Natural killer cell (primary cell): ENCODE results near the gene RBM43. TPM values are rescaled to one million over a fixed set of nuclear protein-coding genes. Genes with fewer than 3 reads are reported as not detected.

ENCODE experiments used
- ATAC-seq, 3 donors: fragments of 150-1000 bp in 2 of 3; fragments of 200-7000 bp in 1 of 3; cut with Tn5 transposase; 1 replicate in 1 of 3; 2 replicates in 2 of 3; pipeline ENCODE4 v1.10.0; 2021; ENCODE audit warnings: mild to moderate bottlenecking in 2 of 3, moderate library complexity in 2 of 3
- DNase-seq, 2 donors: peaks; one replicate each; pipeline versions ENCODE4 v3.0.0 to v3.0.0-alpha.2; 2013 to 2021; ENCODE audit warnings: mixed read lengths in 1 of 2
- H3K27ac ChIP-seq: one replicate; pipeline ENCODE4 v1.5.1; 2013; ENCODE audit warnings: mild to moderate bottlenecking, low read length
- H3K27me3 ChIP-seq: one replicate; pipeline ENCODE4 v1.6.1; 2013; ENCODE audit warnings: low read length; ENCODE audit not compliant: control insufficient read depth, insufficient read depth
- H3K36me3 ChIP-seq: one replicate; pipeline ENCODE4 v1.6.1; 2013; ENCODE audit warnings: low read length; ENCODE audit not compliant: control insufficient read depth, insufficient read depth
- H3K4me1 ChIP-seq: one replicate; pipeline ENCODE4 v1.6.1; 2013; ENCODE audit warnings: low read length; ENCODE audit not compliant: control insufficient read depth, insufficient read depth
- H3K4me3 ChIP-seq: one replicate; pipeline ENCODE4 v1.5.1; 2013; ENCODE audit warnings: low read length
- H3K9me3 ChIP-seq: one replicate; pipeline ENCODE4 v1.6.1; 2013; ENCODE audit warnings: low read length; ENCODE audit not compliant: control insufficient read depth, insufficient read depth
- H3K27ac Mint-ChIP-seq, 2 donors: one replicate each; pipeline ENCODE4 v1.8.0; 2022; ENCODE audit warnings: mild to moderate bottlenecking in 2 of 2, mixed read lengths in 2 of 2, moderate library complexity in 1 of 2
- H3K27me3 Mint-ChIP-seq, 2 donors: one replicate each; pipeline ENCODE4 v1.8.0; 2022; ENCODE audit warnings: low read depth in 2 of 2, mixed read lengths in 2 of 2
- H3K36me3 Mint-ChIP-seq: one replicate; pipeline ENCODE4 v1.8.0; 2022; ENCODE audit warnings: mixed read lengths
- H3K4me1 Mint-ChIP-seq, 2 donors: one replicate each; pipeline ENCODE4 v1.8.0; 2022; ENCODE audit warnings: mixed read lengths in 2 of 2
- H3K4me3 Mint-ChIP-seq: one replicate; pipeline ENCODE4 v1.8.0; 2022; ENCODE audit warnings: mild to moderate bottlenecking, moderate library complexity, mixed read lengths
- H3K9me3 Mint-ChIP-seq, 2 donors: one replicate each; pipeline ENCODE4 v1.8.0; 2022; ENCODE audit warnings: mixed read lengths in 2 of 2
- WGBS: methylation state at CpG from one replicate; pipeline ENCODE4 v1.1.7; 2013; ENCODE audit warnings: missing lambda C conversion rate; ENCODE audit not compliant: insufficient coverage; 5-methylcytosine and 5-hydroxymethylcytosine counted together
- intact Hi-C: fragments of 100-400 bp; cut with micrococcal nuclease; formaldehyde crosslinking; loops from one replicate; pipeline ENCODE4 v1.14.2; 2022
- total RNA-seq, 4 donors: library from RNA; stranded (reverse); fragments of 120-200 nt in 1 of 4; gene quantifications; one replicate each; pipeline versions ENCODE4 v1.2.3 to v1.2.4, GENCODE V29; 2013 to 2022
- TF ChIP-seq, protein P1 (sequence below): fragments of 200-600 bp; IDR thresholded peaks from one replicate; pipeline ENCODE4 v1.8.0; 2022; ENCODE audit warnings: antibody characterized with exemption

RBM43 gene
- total RNA-seq, 3 donors from 2014 or later (not counting 1 experiment from before 2014, with no cell fraction given) = 5.6 to 12.4 (median 10.9) TPM

DNA sequence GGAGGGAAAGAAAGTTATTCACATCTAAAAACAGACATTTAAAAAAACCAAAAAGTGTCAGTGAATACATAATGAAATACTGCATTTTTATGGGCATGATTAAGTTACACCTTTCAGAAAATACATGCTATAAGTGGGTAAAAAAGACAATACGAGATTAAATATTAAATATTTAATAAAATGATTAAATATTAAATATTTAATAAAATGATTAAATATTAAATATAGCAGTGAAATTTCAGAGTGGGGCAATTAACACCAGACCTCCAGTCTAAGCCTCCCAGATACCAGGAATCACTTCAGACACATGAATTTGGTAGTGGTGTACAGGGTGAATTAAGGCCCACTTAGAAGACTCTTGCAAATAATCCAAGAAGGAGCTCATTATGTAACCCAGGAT is 15.5 kb downstream of the RBM43 start:
- Mint-ChIP-seq H3K27ac (no peak overlapping the region), H3K4me3 (no peak overlapping the region), H3K36me3 (peaks cover 26% of the 10 kb centered on the region), H3K9me3 (peaks cover 0 to 3% of the 10 kb centered on the region in 2 donors), H3K27me3 (no peaks in the 10 kb centered on the region), H3K4me1 (no peaks in the 10 kb centered on the region)
- peaks cover 12% of the 10 kb centered on the region for H3K9me3 ChIP-seq
- no peak overlapping the region for H3K27ac ChIP-seq
- H3K4me3 ChIP-seq = no peak overlapping the region
- no peak for DNase-seq
- no CpG with 5 or more reads among the region's 1 CpG for WGBS
- ATAC-seq = no peak
- peaks cover 14% of the 10 kb centered on the region for H3K36me3 ChIP-seq
- no peaks in the 10 kb centered on the region for H3K27me3 ChIP-seq
- TF ChIP-seq, protein P1, sequence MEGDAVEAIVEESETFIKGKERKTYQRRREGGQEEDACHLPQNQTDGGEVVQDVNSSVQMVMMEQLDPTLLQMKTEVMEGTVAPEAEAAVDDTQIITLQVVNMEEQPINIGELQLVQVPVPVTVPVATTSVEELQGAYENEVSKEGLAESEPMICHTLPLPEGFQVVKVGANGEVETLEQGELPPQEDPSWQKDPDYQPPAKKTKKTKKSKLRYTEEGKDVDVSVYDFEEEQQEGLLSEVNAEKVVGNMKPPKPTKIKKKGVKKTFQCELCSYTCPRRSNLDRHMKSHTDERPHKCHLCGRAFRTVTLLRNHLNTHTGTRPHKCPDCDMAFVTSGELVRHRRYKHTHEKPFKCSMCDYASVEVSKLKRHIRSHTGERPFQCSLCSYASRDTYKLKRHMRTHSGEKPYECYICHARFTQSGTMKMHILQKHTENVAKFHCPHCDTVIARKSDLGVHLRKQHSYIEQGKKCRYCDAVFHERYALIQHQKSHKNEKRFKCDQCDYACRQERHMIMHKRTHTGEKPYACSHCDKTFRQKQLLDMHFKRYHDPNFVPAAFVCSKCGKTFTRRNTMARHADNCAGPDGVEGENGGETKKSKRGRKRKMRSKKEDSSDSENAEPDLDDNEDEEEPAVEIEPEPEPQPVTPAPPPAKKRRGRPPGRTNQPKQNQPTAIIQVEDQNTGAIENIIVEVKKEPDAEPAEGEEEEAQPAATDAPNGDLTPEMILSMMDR = no peak
- H3K4me1 ChIP-seq = no peaks in the 10 kb centered on the region
- intact Hi-C loops = no loop called here

DNA sequence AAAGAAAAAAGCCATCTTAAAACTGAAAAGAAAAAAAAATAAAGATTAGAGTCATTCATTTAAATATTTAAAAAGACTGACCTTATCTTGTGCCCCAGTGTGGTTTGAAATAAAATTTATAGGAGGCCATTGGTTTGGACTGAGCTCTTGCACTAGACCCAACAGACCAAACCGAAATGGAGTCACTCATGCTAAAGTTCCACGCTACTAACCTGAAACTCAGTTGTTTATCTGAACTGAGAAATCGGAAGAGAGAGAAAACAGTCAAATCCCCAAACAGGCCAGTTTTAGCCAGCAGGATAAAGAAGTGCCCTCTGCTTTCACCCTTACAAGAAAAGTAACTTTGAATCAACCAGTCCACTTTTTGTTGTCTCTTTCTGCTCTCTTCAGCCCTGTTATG is 18.2 kb downstream of the RBM43 start:
- TF ChIP-seq, protein P1 = no peak

DNA sequence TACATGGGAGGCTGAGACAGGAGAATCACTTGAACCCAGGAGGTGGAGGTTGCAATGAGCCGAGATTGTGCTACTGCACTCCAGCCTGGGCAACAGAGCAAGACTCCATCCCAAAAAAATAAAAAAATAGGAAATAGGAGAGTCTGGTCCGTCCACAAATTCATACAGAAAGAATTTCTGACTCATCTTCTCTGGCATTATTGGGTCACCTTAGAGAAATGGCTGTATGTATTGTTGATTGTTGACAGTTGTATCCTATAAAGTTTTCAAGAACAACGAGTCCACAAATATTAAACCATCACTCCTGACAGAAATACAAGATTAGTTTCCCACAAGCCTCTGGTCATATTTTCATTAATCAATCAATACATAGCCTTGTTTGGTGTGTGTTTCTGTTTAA is 20.4 kb downstream of the RBM43 start:
- H3K27ac Mint-ChIP-seq = no peak overlapping the region
- Histone ChIP-seq H3K9me3 (no peaks in the 10 kb centered on the region), H3K36me3 (no peaks in the 10 kb centered on the region), H3K4me1 (no peaks in the 10 kb centered on the region), H3K27me3 (no peaks in the 10 kb centered on the region), H3K4me3 (no peak overlapping the region), H3K27ac (no peak overlapping the region)
- H3K27me3 Mint-ChIP-seq = no peaks in the 10 kb centered on the region
- H3K9me3 Mint-ChIP-seq = no peaks in the 10 kb centered on the region
- WGBS = 100% methylated on average over 1 of the region's 3 CpGs
- H3K4me3 Mint-ChIP-seq = no peak overlapping the region
- DNase-seq (no peak), ATAC-seq (no peak)
- intact Hi-C loops = no loop called here
- peaks cover 6% of the 10 kb centered on the region for H3K36me3 Mint-ChIP-seq
- H3K4me1 Mint-ChIP-seq = no peaks in the 10 kb centered on the region
- TF ChIP-seq, protein P1 = no peak

More for the DNA sequence above, 18.2 kb downstream of the RBM43 start:
- Mint-ChIP-seq H3K36me3 (peaks cover 13% of the 10 kb centered on the region), H3K27ac (no peak overlapping the region), H3K9me3 (peaks cover 0 to 3% of the 10 kb centered on the region in 2 donors), H3K4me3 (no peak overlapping the region), H3K27me3 (no peaks in the 10 kb centered on the region), H3K4me1 (no peaks in the 10 kb centered on the region)
- DNase-seq = no peak
- H3K27me3 ChIP-seq = no peaks in the 10 kb centered on the region
- peaks cover under 1% of the 10 kb centered on the region for H3K36me3 ChIP-seq
- no peak overlapping the region for H3K4me3 ChIP-seq
- peaks cover 6% of the 10 kb centered on the region for H3K9me3 ChIP-seq
- no peaks in the 10 kb centered on the region for H3K4me1 ChIP-seq
- intact Hi-C loops = no loop called here
- WGBS = 95% methylated on average over 3 of the region's 3 CpGs
- no peak for ATAC-seq
- H3K27ac ChIP-seq = no peak overlapping the region

DNA sequence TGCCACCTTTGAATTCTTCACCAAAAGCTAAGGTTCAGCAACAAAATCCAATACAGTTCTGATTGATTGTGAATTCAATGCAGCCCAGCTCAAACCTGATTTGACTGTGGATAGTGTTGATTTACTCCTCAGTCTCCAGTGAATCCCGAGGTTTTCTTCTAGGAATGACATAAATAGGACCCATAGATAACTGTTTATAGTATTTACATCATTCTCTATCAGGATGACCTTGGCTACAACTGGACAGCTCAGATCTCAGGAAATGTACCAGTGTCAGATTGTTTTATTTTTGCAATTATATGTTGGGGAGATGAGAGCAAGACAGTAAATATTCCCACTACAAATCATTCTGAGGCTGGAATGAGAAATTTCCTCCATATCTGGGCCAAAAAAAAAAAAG is 21.2 kb downstream of the RBM43 start:
- Mint-ChIP-seq H3K4me1 (no peaks in the 10 kb centered on the region), H3K27ac (no peak overlapping the region), H3K36me3 (peaks cover 1% of the 10 kb centered on the region), H3K4me3 (no peak overlapping the region), H3K27me3 (no peaks in the 10 kb centered on the region), H3K9me3 (no peaks in the 10 kb centered on the region)
- no peaks in the 10 kb centered on the region for H3K4me1 ChIP-seq
- H3K4me3 ChIP-seq = no peak overlapping the region
- no peak overlapping the region for H3K27ac ChIP-seq
- ATAC-seq (no peak), DNase-seq (no peak)
- H3K36me3 ChIP-seq = no peaks in the 10 kb centered on the region
- no peaks in the 10 kb centered on the region for H3K9me3 ChIP-seq
- no peaks in the 10 kb centered on the region for H3K27me3 ChIP-seq
- intact Hi-C loops = no loop called here
- TF ChIP-seq, protein P1 = no peak
- 83% methylated on average over 1 of the region's 1 CpG for WGBS
